SJSA1 (cell line): ENCODE data around the gene VPS36. TPM values are rescaled to one million over a fixed set of nuclear protein-coding genes. Genes with fewer than 3 reads are reported as not detected.
"Not testable (repeated sequence)": the region's sequence is repeated elsewhere in the genome, so short reads cannot be mapped to it uniquely, and the experiment has no call there.

ENCODE experiments used
- DNase-seq, 2 experiments: peaks; one replicate each; pipeline ENCODE4 v3.0.0-alpha.2; 2015 to 2020; ENCODE audit warnings: low spot score in 2 of 2, low read depth in 1 of 2
- H3K27ac ChIP-seq: fragments of 250-450 bp; sonication (Bioruptor Pico); 2 replicates; pipeline ENCODE4 v1.5.1; 2020; ENCODE audit warnings: mild to moderate bottlenecking, moderate library complexity
- H3K27me3 ChIP-seq: fragments of 250-450 bp; sonication (Bioruptor Pico); replicated peaks from 2 replicates; pipeline ENCODE4 v1.5.1; 2020; ENCODE audit warnings: mild to moderate bottlenecking, moderate library complexity
- H3K36me3 ChIP-seq: fragments of 250-450 bp; sonication (Bioruptor Pico); 2 replicates; pipeline ENCODE4 v1.5.1; 2020; ENCODE audit warnings: mild to moderate bottlenecking
- H3K4me1 ChIP-seq: fragments of 250-450 bp; sonication (Bioruptor Pico); replicated peaks from 2 replicates; pipeline ENCODE4 v1.6.1; 2021; ENCODE audit warnings: mild to moderate bottlenecking
- H3K4me3 ChIP-seq: fragments of 250-450 bp; sonication (Bioruptor Pico); 2 replicates; pipeline ENCODE4 v1.5.1; 2020; ENCODE audit warnings: mild to moderate bottlenecking
- H3K9me3 ChIP-seq: fragments of 250-450 bp; sonication (Bioruptor Pico); replicated peaks from 2 replicates; pipeline ENCODE4 v1.5.1; 2020; ENCODE audit warnings: mild to moderate bottlenecking
- total RNA-seq: library from RNA; depleted of rRNA; stranded (reverse); fragments of >200 nt; shearing (Covaris generic); gene quantifications from 2 replicates; pipeline ENCODE4 v1.2.3, GENCODE V29; 2014; rRNA removed

VPS36 gene, protein sequence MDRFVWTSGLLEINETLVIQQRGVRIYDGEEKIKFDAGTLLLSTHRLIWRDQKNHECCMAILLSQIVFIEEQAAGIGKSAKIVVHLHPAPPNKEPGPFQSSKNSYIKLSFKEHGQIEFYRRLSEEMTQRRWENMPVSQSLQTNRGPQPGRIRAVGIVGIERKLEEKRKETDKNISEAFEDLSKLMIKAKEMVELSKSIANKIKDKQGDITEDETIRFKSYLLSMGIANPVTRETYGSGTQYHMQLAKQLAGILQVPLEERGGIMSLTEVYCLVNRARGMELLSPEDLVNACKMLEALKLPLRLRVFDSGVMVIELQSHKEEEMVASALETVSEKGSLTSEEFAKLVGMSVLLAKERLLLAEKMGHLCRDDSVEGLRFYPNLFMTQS
- total RNA-seq: 33.1 and 42.3 TPM in 2 replicates

DNA sequence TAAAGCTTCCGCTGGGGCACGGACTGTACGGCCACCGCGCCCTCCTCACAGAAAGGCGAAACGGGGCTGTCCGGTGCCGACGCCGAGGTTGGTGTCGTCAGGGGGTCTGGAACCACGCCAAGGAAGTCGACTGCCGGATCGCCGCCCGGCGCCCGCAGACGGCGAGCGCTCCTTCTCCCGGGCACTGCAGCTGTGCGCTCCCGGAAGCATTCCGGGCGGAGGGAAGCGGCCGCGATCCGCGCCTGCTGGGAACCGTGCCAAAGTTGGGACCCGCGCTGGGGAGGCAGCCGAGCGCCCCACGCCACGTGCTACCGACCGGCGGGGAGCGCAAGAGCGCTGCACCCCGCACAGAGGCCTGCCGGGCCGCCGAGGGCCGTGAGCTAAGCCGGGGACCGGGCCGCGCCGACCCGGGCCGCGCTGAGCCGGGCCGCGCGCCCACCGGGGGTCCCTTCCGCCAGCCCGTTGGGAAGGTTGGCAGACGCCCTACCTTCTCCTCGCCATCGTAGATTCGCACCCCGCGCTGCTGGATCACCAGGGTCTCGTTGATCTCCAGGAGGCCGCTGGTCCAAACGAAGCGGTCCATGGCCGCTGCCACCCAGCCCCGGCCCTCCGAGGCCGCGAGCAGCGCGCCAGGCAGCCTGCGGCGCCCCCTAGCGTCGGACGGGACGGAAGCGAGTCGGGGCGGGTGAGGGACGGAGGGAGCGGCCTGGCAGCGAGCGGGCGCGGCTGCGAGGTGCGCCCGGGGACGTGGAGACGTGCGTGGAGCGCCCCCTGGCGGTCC, at the start of gene VPS36:
Gene VPS36 (minus strand): TSS at position 623 of the 781 bp plus-strand sequence. CDS start 40 bp downstream, at position 583.
- no peaks in the 10 kb centered on the region for H3K27me3 ChIP-seq

GRCh38 chr13:52497979-52498378, 47.5 kb upstream of the VPS36 start:
- H3K27ac ChIP-seq, H3K36me3 ChIP-seq, DNase-seq, H3K4me1 ChIP-seq, H3K9me3 ChIP-seq, H3K4me3 ChIP-seq, H3K27me3 ChIP-seq: not testable (repeated sequence)

More for the DNA sequence above, at the start of gene VPS36:
- Histone ChIP-seq H3K27ac (peak within 1 kb of the TSS; percentile 90), H3K4me3 (peak within 1 kb of the TSS; percentile 90), H3K4me1 (peaks cover 14% of the 10 kb centered on the region), H3K36me3 (peaks cover 21% of the 10 kb centered on the region), H3K9me3 (no peaks in the 10 kb centered on the region)
- peak; percentile 91 to 94 for DNase-seq

DNA sequence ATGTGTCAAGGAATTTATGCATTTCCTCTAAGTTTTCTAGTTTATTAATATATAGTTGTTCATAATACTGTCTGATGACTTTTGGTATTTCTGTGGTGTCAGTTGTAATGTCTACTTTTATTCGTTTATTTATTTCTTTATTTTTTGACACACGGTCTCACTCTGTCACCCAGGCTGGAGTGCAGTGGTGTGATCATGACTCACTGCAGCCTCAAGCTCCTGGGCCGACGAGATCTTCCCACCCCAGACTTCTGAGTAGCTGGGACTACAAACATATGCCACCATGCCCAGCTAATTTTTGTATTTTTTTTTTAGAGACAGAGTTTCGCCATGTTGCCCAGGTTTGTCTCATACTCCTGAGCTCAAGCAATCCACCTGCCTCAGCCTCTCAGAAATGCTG, 43.8 kb upstream of the VPS36 start:
- H3K27ac ChIP-seq: not testable (repeated sequence)

GRCh38 chr13:52491015-52491414, 40.6 kb upstream of the VPS36 start:
- not testable (repeated sequence) for H3K27me3 ChIP-seq, H3K9me3 ChIP-seq, H3K27ac ChIP-seq, DNase-seq, H3K4me1 ChIP-seq, H3K36me3 ChIP-seq, H3K4me3 ChIP-seq

More for the DNA sequence above, 43.8 kb upstream of the VPS36 start:
- DNase-seq, H3K4me3 ChIP-seq, H3K27me3 ChIP-seq, H3K36me3 ChIP-seq, H3K4me1 ChIP-seq, H3K9me3 ChIP-seq: not testable (repeated sequence)

- H3K36me3 ChIP-seq, H3K4me1 ChIP-seq, H3K27me3 ChIP-seq, H3K4me3 ChIP-seq, H3K27ac ChIP-seq, DNase-seq, H3K9me3 ChIP-seq: not testable (repeated sequence)
These were observed 38.3 kb upstream of the VPS36 start for GRCh38 chr13:52488763-52489162.

DNA sequence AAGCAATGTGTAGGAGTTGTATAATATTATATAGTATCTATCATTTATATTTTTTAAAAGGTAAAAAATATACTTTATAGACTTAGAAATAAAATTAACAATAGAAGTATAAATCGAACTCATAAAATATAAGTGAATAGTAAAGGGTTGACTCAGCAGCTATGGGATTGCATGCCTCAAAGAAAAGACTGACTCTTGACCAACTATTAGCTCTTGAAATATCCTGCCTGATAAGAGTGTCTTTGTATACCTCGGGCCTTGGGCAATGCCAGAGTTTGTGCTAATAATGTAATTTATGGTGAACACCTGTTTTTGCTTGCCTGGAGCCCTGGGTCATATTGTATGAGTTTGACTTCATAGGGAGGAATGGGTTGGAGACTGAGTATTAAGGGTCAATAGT, 36.6 kb upstream of the VPS36 start:
- H3K36me3 ChIP-seq, H3K27me3 ChIP-seq, H3K9me3 ChIP-seq, H3K27ac ChIP-seq, H3K4me1 ChIP-seq, H3K4me3 ChIP-seq, DNase-seq: not testable (repeated sequence)

DNA sequence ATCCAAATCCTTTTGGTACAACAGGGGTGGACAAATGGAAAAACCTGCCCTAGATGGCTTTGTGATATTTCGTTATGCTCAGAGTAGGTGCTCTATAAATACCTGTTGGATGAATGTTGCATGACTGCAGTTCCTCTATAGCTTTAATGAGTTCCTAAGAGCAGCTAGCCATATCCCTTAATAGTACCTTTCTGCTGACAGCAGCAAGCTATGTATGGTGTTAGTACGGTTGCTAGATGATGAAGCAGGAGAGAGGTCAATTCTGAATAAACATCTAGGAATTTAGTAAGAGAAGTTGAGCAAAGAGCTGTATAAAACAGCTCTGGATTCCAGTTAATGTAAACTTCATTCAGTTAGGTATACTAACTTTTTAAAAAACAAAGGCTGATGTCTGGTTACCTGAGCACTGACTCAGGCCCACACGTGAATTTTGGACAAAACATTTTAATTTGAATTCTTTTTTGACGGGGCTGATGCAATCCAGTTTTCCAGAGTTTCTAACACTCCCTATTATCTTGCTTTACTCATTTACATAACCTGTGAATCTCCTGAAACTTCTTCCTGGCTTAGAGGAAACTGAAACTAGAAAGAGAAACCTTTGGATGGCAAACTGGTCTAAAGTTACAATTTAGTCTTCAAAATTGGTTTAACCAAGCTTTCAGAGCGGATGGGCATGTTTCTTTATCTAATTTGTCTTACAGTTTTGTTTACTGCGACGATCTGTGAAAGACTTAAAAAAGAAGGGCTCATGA, 30.4 kb upstream of the VPS36 start:
- H3K4me1 ChIP-seq, H3K27ac ChIP-seq, DNase-seq, H3K9me3 ChIP-seq, H3K27me3 ChIP-seq, H3K4me3 ChIP-seq: not testable (repeated sequence)
- H3K36me3 ChIP-seq: peaks cover 10% of the 10 kb centered on the region

- not testable (repeated sequence) for DNase-seq, H3K9me3 ChIP-seq, H3K27ac ChIP-seq, H3K4me1 ChIP-seq, H3K27me3 ChIP-seq, H3K4me3 ChIP-seq
- H3K36me3 ChIP-seq: peaks cover 85% of the 10 kb centered on the region
These were observed 18.1 kb upstream of the VPS36 start for GRCh38 chr13:52468487-52468886.

DNA sequence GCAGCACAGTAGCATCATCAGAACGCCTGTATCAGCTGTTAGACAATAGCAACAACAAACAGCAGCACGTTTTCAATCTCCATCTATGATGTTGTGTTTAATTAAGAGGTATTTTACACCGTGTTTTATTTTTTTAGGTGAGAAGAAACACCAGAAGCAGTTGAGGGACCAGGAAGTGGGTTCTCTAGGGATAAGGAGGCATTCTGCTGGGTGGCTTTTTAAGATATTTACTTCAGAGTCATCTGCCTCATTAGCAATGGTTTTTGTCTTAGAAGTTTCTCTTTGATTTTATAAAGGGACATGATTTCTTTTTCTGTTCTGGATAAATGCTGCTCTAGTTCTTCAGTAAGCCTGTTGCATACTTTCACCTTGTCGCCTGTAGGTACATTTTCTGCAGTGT, 13.1 kb upstream of the VPS36 start:
- Histone ChIP-seq H3K36me3 (peaks cover 89% of the 10 kb centered on the region), H3K27me3 (no peaks in the 10 kb centered on the region), H3K27ac (no peak overlapping the region), H3K4me1 (peaks cover 12% of the 10 kb centered on the region), H3K9me3 (no peaks in the 10 kb centered on the region), H3K4me3 (no peak overlapping the region)
- DNase-seq: no peak

GRCh38 chr13:52461265-52461664, 10.8 kb upstream of the VPS36 start:
- peaks cover 93% of the 10 kb centered on the region for H3K36me3 ChIP-seq
- no peak overlapping the region for H3K4me3 ChIP-seq
- H3K4me1 ChIP-seq: peaks cover 22% of the 10 kb centered on the region

GRCh38 chr13:52459668-52460067, 9.2 kb upstream of the VPS36 start:
- Histone ChIP-seq H3K27me3 (no peaks in the 10 kb centered on the region), H3K4me1 (peaks cover 22% of the 10 kb centered on the region), H3K27ac (peak overlapping the region; percentile 46), H3K9me3 (no peaks in the 10 kb centered on the region), H3K4me3 (no peak overlapping the region), H3K36me3 (peaks cover 85% of the 10 kb centered on the region)
- DNase-seq: peak; percentile 43 to 58

More at GRCh38 chr13:52461265-52461664, 10.8 kb upstream of the VPS36 start:
- Histone ChIP-seq H3K27ac (no peak overlapping the region), H3K9me3 (no peaks in the 10 kb centered on the region), H3K27me3 (no peaks in the 10 kb centered on the region)
- no peak for DNase-seq

- no peaks in the 10 kb centered on the region for H3K27me3 ChIP-seq
- peak; percentile 73 to 82 for DNase-seq
- peaks cover 46% of the 10 kb centered on the region for H3K36me3 ChIP-seq
- peak overlapping the region; percentile 74 for H3K4me3 ChIP-seq
- H3K27ac ChIP-seq: peak overlapping the region; percentile 84
- peaks cover 32% of the 10 kb centered on the region for H3K4me1 ChIP-seq
- H3K9me3 ChIP-seq: no peaks in the 10 kb centered on the region
These were observed 5.2 kb upstream of the VPS36 start for GRCh38 chr13:52455677-52456041.

- peak within 1 kb of the TSS; percentile 84 for H3K27ac ChIP-seq
- H3K4me1 ChIP-seq: peaks cover 31% of the 10 kb centered on the region
- DNase-seq: peak; percentile 90 to 93
- H3K4me3 ChIP-seq: peak within 1 kb of the TSS; percentile 74
- no peaks in the 10 kb centered on the region for H3K27me3 ChIP-seq
- peaks cover 46% of the 10 kb centered on the region for H3K36me3 ChIP-seq
- H3K9me3 ChIP-seq: no peaks in the 10 kb centered on the region
These were observed 4.6 kb upstream of the VPS36 start, which contains the start of gene CKAP2 for GRCh38 chr13:52454820-52455676. Gene CKAP2 (plus strand): TSS chr13:52455478. CDS start chr13:52455557, 79 bp downstream.
